ENCODE data around the gene WNT5B. TPM values are rescaled to one million over a fixed set of nuclear protein-coding genes. Genes with fewer than 3 reads are reported as not detected.

WNT5B gene
- total and polyA plus RNA-seq, 4 experiments from 2014 or later = 0.17 to 0.61 TPM; not detected in 2

DNA sequence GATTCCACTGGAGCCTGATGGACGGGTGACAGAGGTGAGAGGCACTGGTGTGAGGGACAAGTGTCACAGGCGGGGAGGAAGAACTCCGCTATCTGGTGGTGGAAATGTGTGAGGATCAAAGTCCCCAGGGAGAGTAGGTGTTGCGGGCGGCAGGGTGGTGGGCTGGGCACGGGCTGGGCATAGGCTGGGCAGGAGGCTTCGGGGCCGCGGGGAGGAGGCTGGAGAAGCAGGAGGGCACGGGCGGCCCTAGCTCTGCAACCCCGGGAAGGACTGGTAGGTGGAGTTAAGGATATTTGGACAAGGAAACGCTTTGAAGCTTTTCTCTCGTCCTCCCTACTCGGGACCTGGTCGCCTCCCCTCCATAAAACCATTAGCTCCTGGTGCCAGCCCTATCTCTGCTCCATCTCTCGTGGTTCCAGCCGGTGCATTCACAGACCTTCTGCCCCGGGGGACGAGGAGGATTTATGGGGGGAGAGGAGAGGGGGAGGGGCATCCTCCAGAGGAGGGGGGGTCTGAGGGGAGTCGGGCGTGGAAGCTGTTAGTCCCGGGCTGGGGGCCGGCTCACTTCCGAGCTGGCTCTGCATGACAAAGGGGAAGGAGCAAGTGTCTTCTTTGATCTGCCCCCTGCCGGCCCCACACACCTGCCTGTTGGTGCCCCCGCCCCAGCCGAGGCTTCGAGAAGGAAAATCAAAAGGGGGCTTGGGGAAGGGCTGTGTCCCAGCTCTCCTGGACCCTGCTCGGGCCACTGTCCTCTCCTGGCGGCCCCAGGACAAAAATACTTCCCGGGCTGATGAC lies 504 bp downstream of the WNT5B start:
- Histone ChIP-seq H3K9me3 (ENCODE audit: control insufficient read depth in 1 of 2, low read length in 2 of 2) (no peaks in the 10 kb centered on the region), H3K4me1 (ENCODE audit: insufficient read depth, low read length) (peaks cover 18% of the 10 kb centered on the region), H3K36me3 (ENCODE audit: insufficient read depth, low read length) (no peaks in the 10 kb centered on the region), H3K27ac (ENCODE audit: low read depth, low read length) (no peak overlapping the region), H3K4me3 (ENCODE audit: low read length in 2 of 2) (peak overlapping the region in 1 of 2 donors; percentile 14), H3K27me3 (ENCODE audit: insufficient read depth, low read length) (peaks cover 27% of the 10 kb centered on the region)
- no peak for DNase-seq
- ChIA-PET POLR2A (ENCODE audit: partially characterized antibody) (no interaction called here), CTCF (ENCODE audit: partially characterized antibody) (interaction anchor here (0.7 to 2.3 kb wide), 4 partner anchors 36 to 512 kb away, joined by 3 to 10 read pairs (median 4); no protein-coding TSS in a partner anchor)
- Mint-ChIP-seq H3K4me1 (peaks cover 9 to 24% (median 15%) of the 10 kb centered on the region in 4 donors), H3K27me3 (peaks cover 37 to 58% of the 10 kb centered on the region in 2 donors), H3K36me3 (no peaks in the 10 kb centered on the region), H3K27ac (no peak overlapping the region), H3K9me3 (no peaks in the 10 kb centered on the region), H3K4me3 (peak overlapping the region; percentile 22 to 88 (median 77))
- intact Hi-C loops (cut with micrococcal nuclease) = no loop called here

DNA sequence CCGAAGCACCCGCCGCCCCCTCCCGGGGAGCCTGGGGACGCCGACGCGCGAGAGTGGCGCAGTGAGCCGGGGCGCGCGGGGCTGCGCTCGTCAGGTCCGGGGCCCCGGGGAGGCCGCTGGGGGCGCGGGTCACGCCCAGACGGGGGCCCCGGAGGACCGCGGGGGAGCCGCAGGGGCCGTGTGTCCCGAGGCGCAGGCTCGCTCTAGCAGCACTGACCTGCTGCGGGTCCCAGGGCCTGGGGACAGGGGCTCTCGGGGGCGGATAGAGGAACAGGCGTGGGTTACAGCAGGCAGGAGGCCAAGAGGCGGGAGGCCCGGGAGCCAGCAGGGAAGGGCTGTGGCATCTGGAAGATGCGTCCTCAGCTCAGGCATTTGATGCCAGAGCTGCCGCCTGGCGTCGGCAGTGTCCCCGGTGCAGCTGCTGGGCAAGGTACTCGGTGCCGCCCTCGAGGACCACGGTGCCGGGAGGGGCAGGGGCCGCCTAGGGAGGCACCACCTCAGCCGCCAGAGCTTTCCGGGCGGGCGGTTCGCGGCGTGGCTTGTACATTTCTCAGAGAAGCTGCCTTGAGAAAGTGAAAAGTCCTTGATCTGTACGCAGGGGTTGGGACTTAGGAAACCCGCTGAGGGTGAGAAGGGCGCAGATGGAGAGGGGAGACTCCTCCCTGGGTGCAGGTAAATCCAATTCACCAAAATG lies 1.2 kb downstream of the WNT5B start:
- Mint-ChIP-seq H3K9me3 (no peaks in the 10 kb centered on the region), H3K36me3 (no peaks in the 10 kb centered on the region), H3K4me1 (peaks cover 10 to 25% (median 17%) of the 10 kb centered on the region in 4 donors), H3K27me3 (peaks cover 38 to 58% of the 10 kb centered on the region in 2 donors), H3K27ac (no peak overlapping the region), H3K4me3 (peak overlapping the region; percentile 44 to 73 (median 62))
- ChIA-PET CTCF (ENCODE audit: partially characterized antibody) (interaction anchor here (0.7 to 2.3 kb wide), 3 partner anchors 45 to 512 kb away, joined by 3 to 10 read pairs (median 8); no protein-coding TSS in a partner anchor), POLR2A (ENCODE audit: partially characterized antibody) (no interaction called here)
- H3K4me1 ChIP-seq (ENCODE audit: insufficient read depth, low read length) = peaks cover 18% of the 10 kb centered on the region
- H3K9me3 ChIP-seq (ENCODE audit: control insufficient read depth in 1 of 2, low read length in 2 of 2) = no peaks in the 10 kb centered on the region
- no peaks in the 10 kb centered on the region for H3K36me3 ChIP-seq (ENCODE audit: insufficient read depth, low read length)
- H3K27me3 ChIP-seq (ENCODE audit: insufficient read depth, low read length) = peaks cover 27% of the 10 kb centered on the region
- H3K4me3 ChIP-seq (ENCODE audit: low read length in 2 of 2) = peak overlapping the region in 1 of 2 donors; percentile 14
- no peak overlapping the region for H3K27ac ChIP-seq (ENCODE audit: low read depth, low read length)
- intact Hi-C loops (cut with micrococcal nuclease) = no loop called here
- DNase-seq = peak in 1 of 5 donors; percentile 19

DNA sequence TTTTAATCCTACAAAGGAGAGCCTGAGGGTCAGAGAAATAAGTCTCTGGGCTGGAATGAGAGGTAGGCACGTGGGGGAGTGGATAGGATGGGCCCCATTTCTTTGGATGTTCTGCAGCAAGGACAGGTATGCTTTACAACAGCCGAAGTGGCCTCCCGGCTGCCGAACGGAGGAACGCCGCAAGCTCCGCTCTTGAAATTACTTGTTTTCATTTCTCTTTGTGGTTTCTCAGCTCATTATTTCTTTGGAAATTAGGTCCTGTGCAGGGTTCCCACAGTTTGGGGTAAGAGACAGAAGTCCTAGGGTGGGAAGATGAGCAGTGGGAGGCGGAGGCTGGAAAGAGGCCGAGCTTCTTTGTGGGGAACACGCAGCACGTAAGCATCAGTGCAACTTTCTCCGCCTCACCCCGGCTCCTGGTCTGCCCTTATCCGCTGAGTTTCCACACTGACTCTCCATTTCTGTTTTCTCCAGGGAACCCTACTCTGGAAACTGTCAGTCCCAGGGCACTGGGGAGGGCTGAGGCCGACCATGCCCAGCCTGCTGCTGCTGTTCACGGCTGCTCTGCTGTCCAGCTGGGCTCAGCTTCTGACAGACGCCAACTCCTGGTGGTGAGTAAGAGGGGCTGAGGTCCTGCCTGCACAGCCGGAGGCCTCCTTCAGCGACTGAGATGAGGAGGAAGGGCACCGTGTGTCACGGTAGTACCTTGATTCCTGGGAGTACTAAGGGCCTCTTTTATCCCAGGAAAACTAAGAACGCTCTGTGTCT lies 2.0 kb downstream of the WNT5B start:
- H3K9me3 Mint-ChIP-seq = no peaks in the 10 kb centered on the region
- no peak overlapping the region for H3K27ac ChIP-seq (ENCODE audit: low read depth, low read length)
- no peaks in the 10 kb centered on the region for H3K36me3 Mint-ChIP-seq
- no peaks in the 10 kb centered on the region for H3K36me3 ChIP-seq (ENCODE audit: insufficient read depth, low read length)
- peaks cover 10 to 25% (median 17%) of the 10 kb centered on the region in 4 donors for H3K4me1 Mint-ChIP-seq
- no peak for DNase-seq
- H3K4me3 ChIP-seq (ENCODE audit: low read length in 2 of 2) = no peak overlapping the region
- peaks cover 18% of the 10 kb centered on the region for H3K4me1 ChIP-seq (ENCODE audit: insufficient read depth, low read length)
- H3K9me3 ChIP-seq (ENCODE audit: control insufficient read depth in 1 of 2, low read length in 2 of 2) = no peaks in the 10 kb centered on the region
- peaks cover 27% of the 10 kb centered on the region for H3K27me3 ChIP-seq (ENCODE audit: insufficient read depth, low read length)
- POLR2A ChIA-PET (ENCODE audit: partially characterized antibody) = no interaction called here
- no peak overlapping the region for H3K27ac Mint-ChIP-seq
- peak overlapping the region; percentile 43 to 73 (median 62) for H3K4me3 Mint-ChIP-seq
- CTCF ChIA-PET (ENCODE audit: partially characterized antibody) = interaction anchor here (0.7 to 2.3 kb wide), 4 partner anchors 39 to 513 kb away, joined by 3 to 10 read pairs (median 6); no protein-coding TSS in a partner anchor
- intact Hi-C loops (cut with micrococcal nuclease) = no loop called here
- peaks cover 38 to 58% of the 10 kb centered on the region in 2 donors for H3K27me3 Mint-ChIP-seq

DNA sequence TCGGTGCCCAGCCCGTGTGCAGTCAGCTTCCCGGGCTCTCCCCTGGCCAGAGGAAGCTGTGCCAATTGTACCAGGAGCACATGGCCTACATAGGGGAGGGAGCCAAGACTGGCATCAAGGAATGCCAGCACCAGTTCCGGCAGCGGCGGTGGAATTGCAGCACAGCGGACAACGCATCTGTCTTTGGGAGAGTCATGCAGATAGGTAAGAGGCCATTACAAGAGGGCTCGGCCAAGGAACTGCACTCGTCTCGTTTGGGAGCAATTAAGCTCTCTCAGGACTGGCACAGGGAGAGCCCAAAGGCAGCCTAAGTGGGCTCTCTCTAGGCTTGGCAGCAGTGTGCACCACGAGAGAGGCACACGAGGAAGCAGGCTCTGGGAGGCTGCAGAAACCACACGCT lies 3.7 kb downstream of the WNT5B start:
- peaks cover 10 to 25% (median 17%) of the 10 kb centered on the region in 4 donors for H3K4me1 Mint-ChIP-seq
- H3K36me3 Mint-ChIP-seq = no peaks in the 10 kb centered on the region
- ChIA-PET CTCF (ENCODE audit: partially characterized antibody) (interaction anchor here (0.5 to 4.0 kb wide), 6 partner anchors 11 to 515 kb away, joined by 3 to 27 read pairs (median 3); no protein-coding TSS in a partner anchor), POLR2A (ENCODE audit: partially characterized antibody) (no interaction called here)
- peaks cover 27% of the 10 kb centered on the region for H3K27me3 ChIP-seq (ENCODE audit: insufficient read depth, low read length)
- H3K4me3 ChIP-seq (ENCODE audit: low read length in 2 of 2) = no peak overlapping the region
- H3K36me3 ChIP-seq (ENCODE audit: insufficient read depth, low read length) = no peaks in the 10 kb centered on the region
- H3K27ac Mint-ChIP-seq = no peak overlapping the region
- no peak for DNase-seq
- H3K27me3 Mint-ChIP-seq = peaks cover 38 to 51% of the 10 kb centered on the region in 2 donors
- no peaks in the 10 kb centered on the region for H3K9me3 Mint-ChIP-seq
- no peak overlapping the region for H3K4me3 Mint-ChIP-seq
- intact Hi-C loops (cut with micrococcal nuclease) = no loop called here
- no peaks in the 10 kb centered on the region for H3K9me3 ChIP-seq (ENCODE audit: control insufficient read depth in 1 of 2, low read length in 2 of 2)
- H3K4me1 ChIP-seq (ENCODE audit: insufficient read depth, low read length) = peaks cover 18% of the 10 kb centered on the region
- H3K27ac ChIP-seq (ENCODE audit: low read depth, low read length) = no peak overlapping the region

DNA sequence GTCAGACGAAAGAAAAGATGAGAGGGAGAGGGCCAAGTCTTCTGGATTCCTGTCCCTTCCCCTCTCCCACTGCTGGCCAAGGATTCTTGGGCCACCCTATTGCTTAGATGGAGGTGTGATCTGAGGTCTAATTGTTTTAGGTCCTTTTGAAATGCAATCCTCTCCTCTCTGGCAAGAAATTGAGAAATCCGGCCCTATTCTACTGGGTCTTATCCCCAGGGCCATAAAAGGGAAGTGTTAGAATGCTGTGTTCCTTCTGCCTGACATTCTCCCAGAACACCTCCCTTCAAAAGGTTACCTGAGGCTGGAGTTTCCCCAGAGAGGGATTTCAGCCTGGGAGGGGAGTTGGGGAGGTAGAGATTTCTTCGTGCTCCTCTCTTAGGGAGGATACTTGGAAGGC lies 4.4 kb downstream of the WNT5B start:
- H3K4me1 ChIP-seq (ENCODE audit: insufficient read depth, low read length) = peaks cover 18% of the 10 kb centered on the region
- H3K36me3 ChIP-seq (ENCODE audit: insufficient read depth, low read length) = no peaks in the 10 kb centered on the region
- H3K9me3 Mint-ChIP-seq = no peaks in the 10 kb centered on the region
- no peak overlapping the region for H3K4me3 Mint-ChIP-seq
- no peaks in the 10 kb centered on the region for H3K36me3 Mint-ChIP-seq
- H3K27ac ChIP-seq (ENCODE audit: low read depth, low read length) = no peak overlapping the region
- ChIA-PET POLR2A (ENCODE audit: partially characterized antibody) (no interaction called here), CTCF (ENCODE audit: partially characterized antibody) (interaction anchor here (0.8 to 4.0 kb wide), 8 partner anchors 10 to 516 kb away, joined by 3 to 27 read pairs (median 8); no protein-coding TSS in a partner anchor)
- H3K4me1 Mint-ChIP-seq = peaks cover 10 to 25% (median 17%) of the 10 kb centered on the region in 4 donors
- H3K4me3 ChIP-seq (ENCODE audit: low read length in 2 of 2) = no peak overlapping the region
- no peaks in the 10 kb centered on the region for H3K9me3 ChIP-seq (ENCODE audit: control insufficient read depth in 1 of 2, low read length in 2 of 2)
- peaks cover 27% of the 10 kb centered on the region for H3K27me3 ChIP-seq (ENCODE audit: insufficient read depth, low read length)
- DNase-seq = no peak
- H3K27me3 Mint-ChIP-seq = peaks cover 35 to 48% of the 10 kb centered on the region in 2 donors
- intact Hi-C loops (cut with micrococcal nuclease) = no loop called here
- H3K27ac Mint-ChIP-seq = no peak overlapping the region

DNA sequence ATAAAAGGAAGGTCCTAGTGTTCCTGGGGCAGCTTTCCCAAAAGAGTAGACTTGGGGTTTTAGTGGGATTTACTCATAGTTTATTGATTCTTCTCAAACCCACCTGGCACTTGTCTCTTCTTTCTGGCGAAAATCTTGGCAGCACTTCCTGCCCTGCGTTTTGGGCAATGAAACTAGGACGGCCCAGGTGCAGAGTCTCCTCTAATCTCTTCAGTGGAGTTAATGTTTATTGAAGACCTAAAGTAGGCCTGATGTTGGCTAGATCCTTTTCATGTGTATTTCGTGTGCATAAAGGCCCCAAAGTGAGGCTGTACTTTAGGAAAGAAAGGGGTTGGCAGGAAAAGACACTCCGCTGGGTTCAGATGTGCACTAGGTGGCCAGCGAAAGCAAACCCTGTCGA lies 5.1 kb downstream of the WNT5B start:
- no peak overlapping the region for H3K4me3 ChIP-seq (ENCODE audit: low read length in 2 of 2)
- Mint-ChIP-seq H3K4me3 (no peak overlapping the region), H3K9me3 (no peaks in the 10 kb centered on the region), H3K27me3 (peaks cover 30 to 43% of the 10 kb centered on the region in 2 donors), H3K36me3 (no peaks in the 10 kb centered on the region), H3K4me1 (peaks cover 7 to 19% (median 14%) of the 10 kb centered on the region in 4 donors), H3K27ac (no peak overlapping the region)
- no peaks in the 10 kb centered on the region for H3K36me3 ChIP-seq (ENCODE audit: insufficient read depth, low read length)
- H3K27ac ChIP-seq (ENCODE audit: low read depth, low read length) = no peak overlapping the region
- peaks cover 23% of the 10 kb centered on the region for H3K27me3 ChIP-seq (ENCODE audit: insufficient read depth, low read length)
- no peak for DNase-seq
- H3K9me3 ChIP-seq (ENCODE audit: control insufficient read depth in 1 of 2, low read length in 2 of 2) = no peaks in the 10 kb centered on the region
- H3K4me1 ChIP-seq (ENCODE audit: insufficient read depth, low read length) = peaks cover 18% of the 10 kb centered on the region
- ChIA-PET CTCF (ENCODE audit: partially characterized antibody) (interaction anchor here (1.0 to 4.0 kb wide), 22 partner anchors 8 to 516 kb away, joined by 3 to 38 read pairs (median 7); no protein-coding TSS in a partner anchor), POLR2A (ENCODE audit: partially characterized antibody) (interaction anchor here (1.3 kb wide), 1 partner anchor 306 kb away, joined by 5 read pairs; no protein-coding TSS in a partner anchor)
- intact Hi-C loops (cut with micrococcal nuclease) = loop anchor here (1.0 kb wide), 1 partner anchor 157 kb away; no protein-coding TSS in a partner anchor
